CD4-positive, alpha-beta T cell treated with Interleukin-10 for 1 hour (primary cell): ENCODE measurements around the gene KCNK1.
"Not testable (repeated sequence)": the region's sequence is repeated elsewhere in the genome, so short reads cannot be mapped to it uniquely, and the experiment has no call there.

Source experiments
- DNase-seq: peaks from one replicate; pipeline ENCODE4 v3.0.0-alpha.2; 2020

Gene KCNK1

GRCh38 chr1:233608988-233609387 is 4.9 kb upstream of the KCNK1 start:
- DNase-seq: no peak

- DNase-seq: no peak
Observed at GRCh38 chr1:233609926-233610325, 4.0 kb upstream of the KCNK1 start.

GRCh38 chr1:233610628-233611027 is 3.3 kb upstream of the KCNK1 start:
- DNase-seq: no peak

- not testable (repeated sequence) for DNase-seq
Observed at GRCh38 chr1:233611363-233611762, 2.5 kb upstream of the KCNK1 start.

- no peak for DNase-seq
Observed at GRCh38 chr1:233614173-233614742, 352 bp downstream of the KCNK1 start.

- DNase-seq: no peak
Observed at GRCh38 chr1:233614743-233615521, 1.0 kb downstream of the KCNK1 start.

GRCh38 chr1:233615571-233615970 is 1.7 kb downstream of the KCNK1 start:
- no peak for DNase-seq

- DNase-seq: no peak
Observed at GRCh38 chr1:233617025-233617424, 3.1 kb downstream of the KCNK1 start.

- DNase-seq: not testable (repeated sequence)
Observed at GRCh38 chr1:233619414-233619813, 5.5 kb downstream of the KCNK1 start.

- no peak for DNase-seq
Observed at GRCh38 chr1:233620065-233620464, 6.2 kb downstream of the KCNK1 start.

GRCh38 chr1:233621923-233622322 is 8.0 kb downstream of the KCNK1 start:
- no peak for DNase-seq

- DNase-seq: no peak
Observed at GRCh38 chr1:233624289-233624688, 10.4 kb downstream of the KCNK1 start.

GRCh38 chr1:233625087-233625486 is 11.2 kb downstream of the KCNK1 start:
- no peak for DNase-seq

- no peak for DNase-seq
Observed at GRCh38 chr1:233625510-233625981, 11.6 kb downstream of the KCNK1 start.

GRCh38 chr1:233627376-233627775 is 13.5 kb downstream of the KCNK1 start:
- DNase-seq: no peak

- DNase-seq: no peak
Observed at GRCh38 chr1:233627823-233628222, 13.9 kb downstream of the KCNK1 start.

GRCh38 chr1:233629305-233629935 is 15.5 kb downstream of the KCNK1 start:
- DNase-seq: no peak

GRCh38 chr1:233631810-233632405 is 18.0 kb downstream of the KCNK1 start:
- DNase-seq: no peak

GRCh38 chr1:233632436-233632835 is 18.5 kb downstream of the KCNK1 start:
- no peak for DNase-seq

GRCh38 chr1:233635765-233636502 is 22.0 kb downstream of the KCNK1 start:
- no peak for DNase-seq

GRCh38 chr1:233636503-233636877 is 22.6 kb downstream of the KCNK1 start:
- no peak for DNase-seq

- no peak for DNase-seq
Observed at GRCh38 chr1:233638513-233638912, 24.6 kb downstream of the KCNK1 start.

- DNase-seq: no peak
Observed at GRCh38 chr1:233639611-233640010, 25.7 kb downstream of the KCNK1 start.
